HL-60/S4 (cell line): ENCODE results near the gene RFPL2.
"Not testable (repeated sequence)": the region's sequence is repeated elsewhere in the genome, so short reads cannot be mapped to it uniquely, and the experiment has no call there.

Experiments
- in situ Hi-C: fragments of 300-500 bp; cut with MboI; formaldehyde crosslinking; loops from 2 replicates; pipeline ENCODE4 v1.14.3; 2022; ENCODE audit warnings: low sequenced_read_pairs

The RFPL2 gene

GRCh38 chr22:32206774-32207758 is 2.2 kb upstream of the RFPL2 start:
- in situ Hi-C loops: no loop called here

GRCh38 chr22:32205974-32206773 is 1.3 kb upstream of the RFPL2 start:
- in situ Hi-C loops: no loop called here

- in situ Hi-C loops: no loop called here
Observed at GRCh38 chr22:32204040-32204855, 625 bp downstream of the RFPL2 start.

GRCh38 chr22:32203181-32204039 is 1.5 kb downstream of the RFPL2 start:
- in situ Hi-C loops: no loop called here

GRCh38 chr22:32202539-32203180 is 2.2 kb downstream of the RFPL2 start:
- in situ Hi-C loops: no loop called here

- in situ Hi-C loops: no loop called here
Observed at GRCh38 chr22:32202161-32202538, 2.7 kb downstream of the RFPL2 start.

GRCh38 chr22:32200752-32201151 is 4.1 kb downstream of the RFPL2 start:
- in situ Hi-C loops: no loop called here

- in situ Hi-C loops: no loop called here
Observed at GRCh38 chr22:32199961-32200360, 4.9 kb downstream of the RFPL2 start.

GRCh38 chr22:32199341-32199740 is 5.5 kb downstream of the RFPL2 start:
- in situ Hi-C loops: no loop called here

- in situ Hi-C loops: not testable (repeated sequence)
Observed at GRCh38 chr22:32197553-32198226, 7.2 kb downstream of the RFPL2 start.

GRCh38 chr22:32195900-32196299 is 9.0 kb downstream of the RFPL2 start:
- in situ Hi-C loops: not testable (repeated sequence)

GRCh38 chr22:32193346-32193745 is 11.5 kb downstream of the RFPL2 start:
- in situ Hi-C loops: not testable (repeated sequence)

GRCh38 chr22:32191021-32191420 is 13.9 kb downstream of the RFPL2 start:
- in situ Hi-C loops: not testable (repeated sequence)

GRCh38 chr22:32185821-32186220 is 19.1 kb downstream of the RFPL2 start:
- in situ Hi-C loops: no loop called here

- in situ Hi-C loops: no loop called here
Observed at GRCh38 chr22:32183625-32184024, 21.2 kb downstream of the RFPL2 start.

GRCh38 chr22:32181043-32181442 is 23.8 kb downstream of the RFPL2 start:
- in situ Hi-C loops: no loop called here

GRCh38 chr22:32177221-32177765 is 27.6 kb downstream of the RFPL2 start:
- in situ Hi-C loops: no loop called here
